ENCODE measurements around the gene MAP3K13.

The MAP3K13 gene

GRCh38 chr3:185527364-185527763, 164.4 kb downstream of the MAP3K13 start:
- Histone ChIP-seq H3K27me3 (ENCODE audit: insufficient read depth, low read length, poor library complexity) (peaks cover under 1% of the 10 kb centered on the region), H3K4me2 (ENCODE audit: insufficient read depth, low read length) (no peak overlapping the region), H3K4me1 (ENCODE audit: insufficient read depth, low read length) (no peaks in the 10 kb centered on the region), H4K20me1 (ENCODE audit: insufficient read depth, low read length) (no peaks in the 10 kb centered on the region), H3K36me3 (ENCODE audit: insufficient read depth, low read length) (no peaks in the 10 kb centered on the region), H3K27ac (ENCODE audit: low read length) (no peak overlapping the region), H3K9me3 (ENCODE audit: insufficient read depth, low read length, severe bottlenecking) (no peaks in the 10 kb centered on the region), H3K79me2 (ENCODE audit: insufficient read depth, low read length) (no peaks in the 10 kb centered on the region), H2AFZ (ENCODE audit: low read depth, low read length) (no peak overlapping the region), H3K9ac (ENCODE audit: low read depth, low read length) (no peak overlapping the region), H3K4me3 (ENCODE audit: low read depth in 1 of 2, low read length in 2 of 2) (no peak overlapping the region)
- no peak for TF ChIP-seq EZH2 (IDR thresholded peaks at IDR 0.05; ENCODE audit: borderline replicate concordance, low read depth, low read length, severe bottlenecking)
- no peak for TF ChIP-seq CTCF (IDR thresholded peaks at IDR 0.05; ENCODE audit: borderline replicate concordance, extremely low read depth, low read length, poor library complexity, severe bottlenecking)
- ATAC-seq (ENCODE audit: insufficient read depth, low read depth) (no peak), DNase-seq (no peak)

GRCh38 chr3:185528532-185528931, 165.6 kb downstream of the MAP3K13 start:
- TF ChIP-seq CTCF (IDR thresholded peaks at IDR 0.05; ENCODE audit: borderline replicate concordance, extremely low read depth, low read length, poor library complexity, severe bottlenecking), result no peak
- no peak for TF ChIP-seq EZH2 (IDR thresholded peaks at IDR 0.05; ENCODE audit: borderline replicate concordance, low read depth, low read length, severe bottlenecking)

GRCh38 chr3:185530856-185531255, 167.9 kb downstream of the MAP3K13 start:
- no peak for DNase-seq
- Histone ChIP-seq H3K9me3 (ENCODE audit: insufficient read depth, low read length, severe bottlenecking) (no peaks in the 10 kb centered on the region), H3K9ac (ENCODE audit: low read depth, low read length) (no peak overlapping the region), H3K4me3 (ENCODE audit: low read depth in 1 of 2, low read length in 2 of 2) (no peak overlapping the region), H3K4me1 (ENCODE audit: insufficient read depth, low read length) (no peaks in the 10 kb centered on the region), H3K36me3 (ENCODE audit: insufficient read depth, low read length) (no peaks in the 10 kb centered on the region), H3K4me2 (ENCODE audit: insufficient read depth, low read length) (no peak overlapping the region), H2AFZ (ENCODE audit: low read depth, low read length) (no peak overlapping the region), H3K79me2 (ENCODE audit: insufficient read depth, low read length) (no peaks in the 10 kb centered on the region), H3K27ac (ENCODE audit: low read length) (no peak overlapping the region), H4K20me1 (ENCODE audit: insufficient read depth, low read length) (no peaks in the 10 kb centered on the region), H3K27me3 (ENCODE audit: insufficient read depth, low read length, poor library complexity) (no peaks in the 10 kb centered on the region)
- ATAC-seq (ENCODE audit: insufficient read depth, low read depth), result no peak
- TF ChIP-seq EZH2 (IDR thresholded peaks at IDR 0.05; ENCODE audit: borderline replicate concordance, low read depth, low read length, severe bottlenecking), result no peak
- no peak for TF ChIP-seq CTCF (IDR thresholded peaks at IDR 0.05; ENCODE audit: borderline replicate concordance, extremely low read depth, low read length, poor library complexity, severe bottlenecking)

More at GRCh38 chr3:185528532-185528931, 165.6 kb downstream of the MAP3K13 start:
- Histone ChIP-seq H3K36me3 (ENCODE audit: insufficient read depth, low read length) (no peaks in the 10 kb centered on the region), H3K9ac (ENCODE audit: low read depth, low read length) (no peak overlapping the region), H3K27ac (ENCODE audit: low read length) (no peak overlapping the region), H4K20me1 (ENCODE audit: insufficient read depth, low read length) (no peaks in the 10 kb centered on the region), H3K9me3 (ENCODE audit: insufficient read depth, low read length, severe bottlenecking) (no peaks in the 10 kb centered on the region), H2AFZ (ENCODE audit: low read depth, low read length) (no peak overlapping the region), H3K79me2 (ENCODE audit: insufficient read depth, low read length) (no peaks in the 10 kb centered on the region), H3K4me2 (ENCODE audit: insufficient read depth, low read length) (no peak overlapping the region), H3K4me1 (ENCODE audit: insufficient read depth, low read length) (no peaks in the 10 kb centered on the region), H3K4me3 (ENCODE audit: low read depth in 1 of 2, low read length in 2 of 2) (no peak overlapping the region), H3K27me3 (ENCODE audit: insufficient read depth, low read length, poor library complexity) (no peaks in the 10 kb centered on the region)
- no peak for DNase-seq
- ATAC-seq (ENCODE audit: insufficient read depth, low read depth), result no peak

- Histone ChIP-seq H2AFZ (ENCODE audit: low read depth, low read length) (no peak overlapping the region), H3K36me3 (ENCODE audit: insufficient read depth, low read length) (no peaks in the 10 kb centered on the region), H3K4me3 (ENCODE audit: low read depth in 1 of 2, low read length in 2 of 2) (no peak overlapping the region), H3K4me2 (ENCODE audit: insufficient read depth, low read length) (no peak overlapping the region), H3K27me3 (ENCODE audit: insufficient read depth, low read length, poor library complexity) (no peaks in the 10 kb centered on the region), H3K4me1 (ENCODE audit: insufficient read depth, low read length) (peaks cover 9% of the 10 kb centered on the region), H3K9ac (ENCODE audit: low read depth, low read length) (no peak overlapping the region), H3K27ac (ENCODE audit: low read length) (no peak overlapping the region), H3K9me3 (ENCODE audit: insufficient read depth, low read length, severe bottlenecking) (no peaks in the 10 kb centered on the region), H3K79me2 (ENCODE audit: insufficient read depth, low read length) (no peaks in the 10 kb centered on the region), H4K20me1 (ENCODE audit: insufficient read depth, low read length) (no peaks in the 10 kb centered on the region)
- ATAC-seq (ENCODE audit: insufficient read depth, low read depth), result no peak
- TF ChIP-seq CTCF (IDR thresholded peaks at IDR 0.05; ENCODE audit: borderline replicate concordance, extremely low read depth, low read length, poor library complexity, severe bottlenecking) (no peak), EZH2 (IDR thresholded peaks at IDR 0.05; ENCODE audit: borderline replicate concordance, low read depth, low read length, severe bottlenecking) (no peak)
- no peak for DNase-seq
Measured at GRCh38 chr3:185532901-185533300, 170.0 kb downstream of the MAP3K13 start.

Data from DND-41 (cell line).